Endothelial cell of umbilical vein (primary cell): Measurements from ENCODE around the gene PAX9. TPM values are rescaled to one million over a fixed set of nuclear protein-coding genes. Genes with fewer than 3 reads are reported as not detected.
A peak's percentile ranks its signal among the peaks of the same experiment; 100 is the strongest.

ENCODE experiments used
- BruUV-seq: library from RNA; stranded (reverse); fragments of 400-500 nt; replicated peaks from 2 replicates; lab custom pipeline; 2021; lab: Mats Ljungman, UMichigan
- CTCF ChIA-PET: fragments of 300-600, 350-600 bp; sonication (Branson Sonifier 250); formaldehyde crosslinking; loops from one replicate; lab custom pipeline; 2021; ENCODE audit warnings: antibody characterized with exemption, inconsistent platforms; lab: Charles Lee
- POLR2A ChIA-PET: fragments of 300-600, 350-600 bp; sonication (Branson Sonifier 250); formaldehyde crosslinking; loops from one replicate; lab custom pipeline; 2021; ENCODE audit warnings: antibody characterized with exemption, inconsistent platforms; lab: Charles Lee
- DNase-seq: peaks from one replicate; pipeline ENCODE4 v3.0.0-alpha.2; 2011; ENCODE audit warnings: low read depth, low spot score
- FAIRE-seq: peaks from 2 replicates; lab custom pipeline; 2011; peaks lifted over from hg19 to GRCh38; lab: Jason Lieb, UNC
- H2AFZ ChIP-seq: 2 replicates; pipeline ENCODE4 v1.6.0; 2012; ENCODE audit warnings: low read depth, low read length, control low read depth, inconsistent platforms
- H3K27ac ChIP-seq: 2 replicates; pipeline ENCODE4 v1.5.1; 2011; ENCODE audit warnings: low read depth, mild to moderate bottlenecking, control low read depth, low read length, moderate library complexity; ENCODE audit not compliant: insufficient read depth
- H3K27me3 ChIP-seq, 2 experiments: 2 replicates each; pipeline versions ENCODE4 v1.6.0 to v1.6.1; 2011; ENCODE audit warnings: low read length in 2 of 2, mixed read lengths in 1 of 2; ENCODE audit not compliant: control insufficient read depth in 2 of 2, insufficient read depth in 2 of 2
- H3K36me3 ChIP-seq, 2 experiments: 2 replicates in 1 of 2; 3 replicates in 1 of 2; pipeline ENCODE4 v1.5.1; 2011; ENCODE audit warnings: low read length in 2 of 2, mild to moderate bottlenecking in 1 of 2, moderate library complexity in 1 of 2; ENCODE audit not compliant: control insufficient read depth in 2 of 2, insufficient read depth in 2 of 2; ENCODE audit errors: extremely low read depth in 1 of 2
- H3K4me1 ChIP-seq: 3 replicates; pipeline ENCODE4 v1.5.1; 2011; ENCODE audit warnings: mild to moderate bottlenecking, low read length; ENCODE audit not compliant: control insufficient read depth, insufficient read depth; ENCODE audit errors: extremely low read depth
- H3K4me2 ChIP-seq: 2 replicates; pipeline ENCODE4 v1.6.1; 2011; ENCODE audit warnings: low read length, control low read depth, mixed read lengths; ENCODE audit not compliant: insufficient read depth
- H3K4me3 ChIP-seq, 3 experiments: fragments of 200-600 bp in 1 of 3; sonication (generic), shearing (Covaris generic) in 1 of 3; replicated peaks in 1 of 3; 2 replicates each; pipeline ENCODE4 v1.5.1; 2011 to 2016; ENCODE audit warnings: control low read depth in 3 of 3, low read length in 3 of 3, mild to moderate bottlenecking in 2 of 3, inconsistent platforms in 1 of 3, low read depth in 1 of 3, moderate library complexity in 1 of 3; ENCODE audit not compliant: insufficient read depth in 1 of 3
- H3K79me2 ChIP-seq: 2 replicates; pipeline ENCODE4 v1.6.0; 2012; ENCODE audit warnings: low read length, inconsistent platforms; ENCODE audit not compliant: control insufficient read depth, insufficient read depth
- H3K9ac ChIP-seq: replicated peaks from 2 replicates; pipeline ENCODE3; 2011; ENCODE audit warnings: low read length, control low read depth; ENCODE audit not compliant: insufficient read depth; ENCODE audit errors: extremely low read depth
- H3K9me1 ChIP-seq: replicated peaks from 3 replicates; pipeline ENCODE4 v1.6.0; 2011; ENCODE audit warnings: mild to moderate bottlenecking, low read length; ENCODE audit not compliant: control insufficient read depth, insufficient read depth; ENCODE audit errors: extremely low read depth
- H3K9me3 ChIP-seq: replicated peaks from 2 replicates; pipeline ENCODE4 v1.5.1; 2012; ENCODE audit warnings: low read length, inconsistent platforms; ENCODE audit not compliant: control insufficient read depth, insufficient read depth
- H4K20me1 ChIP-seq: replicated peaks from 2 replicates; pipeline ENCODE3; 2011; ENCODE audit warnings: mild to moderate bottlenecking, low read length; ENCODE audit not compliant: control insufficient read depth, insufficient read depth; ENCODE audit errors: extremely low read depth
- EZH2 ChIP-seq: IDR thresholded peaks from 2 replicates; pipeline ENCODE4 v1.6.1; 2012; ENCODE audit warnings: borderline replicate concordance, low read depth, mild to moderate bottlenecking, moderate library complexity, low read length, inconsistent platforms; ENCODE audit not compliant: severe bottlenecking
- FOS ChIP-seq: IDR thresholded peaks from 2 replicates; pipeline ENCODE4 v1.6.1; 2011; ENCODE audit warnings: mild to moderate bottlenecking, low read length, moderate library complexity, borderline replicate concordance; ENCODE audit not compliant: insufficient read depth
- JUN ChIP-seq: IDR thresholded peaks from 2 replicates; pipeline ENCODE4 v1.6.1; 2011; ENCODE audit warnings: borderline replicate concordance, low read depth; ENCODE audit not compliant: insufficient read length, insufficient read depth
- MYC ChIP-seq: IDR thresholded peaks from one replicate; pipeline ENCODE4 v1.6.1; 2011; ENCODE audit warnings: mild to moderate bottlenecking, low read depth, low read length
- POLR2A ChIP-seq: IDR thresholded peaks from 2 replicates; pipeline ENCODE4 v1.6.1; 2012; ENCODE audit warnings: low read depth, mild to moderate bottlenecking, control low read depth, low read length
- POLR2AphosphoS5 ChIP-seq: IDR thresholded peaks from 2 replicates; pipeline ENCODE4 v1.6.1; 2012; ENCODE audit warnings: low read depth, mild to moderate bottlenecking, control low read depth, low read length, moderate library complexity; ENCODE audit not compliant: insufficient read depth
- dilution Hi-C: fragments of 300-500 bp; cut with MboI; formaldehyde crosslinking; loops from one replicate; pipeline ENCODE4 v1.15.0; 2019; ENCODE audit warnings: low sequenced_read_pairs; ENCODE audit not compliant: extremely low pct_ligation_motif_present
- intact Hi-C: fragments of 100-400 bp; cut with micrococcal nuclease; formaldehyde crosslinking; loops from one replicate; pipeline ENCODE4 v1.10.0; 2022
- polyA plus RNA-seq, 4 experiments: library from polyadenylated mRNA; depleted of rRNA in 3 of 4; stranded (reverse) in 3 of 4; unstranded in 1 of 4; fragments of >200 nt; gene quantifications; 2 replicates each; pipeline versions ENCODE4 v1.2.1 to v1.2.3, GENCODE V29; 2011 to 2012; ENCODE audit warnings: missing spikeins in 1 of 4
- total RNA-seq: library from RNA; stranded (reverse); gene quantifications from 2 replicates; pipeline ENCODE4 v1.2.3, GENCODE V29; 2021

Gene PAX9
- total and polyA plus RNA-seq, 2 donors (not counting 3 experiments of a cell fraction or from before 2014, with no cell fraction given): 0.37 to 0.44 TPM

GRCh38 chr14:36658123-36659009 is 3.3 kb upstream of the PAX9 start:
- dilution Hi-C loops (no loop called here), intact Hi-C loops (loop anchor here (5.0 kb wide), 1 partner anchor 136 kb away; the partner anchor contains the start of gene NKX2-1)
- Histone ChIP-seq H2AFZ (no peak overlapping the region), H3K9me3 (no peaks in the 10 kb centered on the region), H3K4me1 (peaks cover 17% of the 10 kb centered on the region), H4K20me1 (no peaks in the 10 kb centered on the region), H3K27me3 (peaks cover 89 to 98% of the 10 kb centered on the region in 2 experiments), H3K79me2 (no peaks in the 10 kb centered on the region), H3K27ac (no peak overlapping the region), H3K9ac (no peak overlapping the region), H3K4me3 (no peak overlapping the region), H3K9me1 (no peaks in the 10 kb centered on the region), H3K4me2 (no peak overlapping the region), H3K36me3 (no peaks in the 10 kb centered on the region)
- CTCF ChIA-PET: interaction anchor here (1.0 to 1.6 kb wide), 5 partner anchors 10 to 492 kb away, joined by 4 to 6 read pairs (median 4); no protein-coding TSS in a partner anchor
- FAIRE-seq (no peak), DNase-seq (no peak)
- TF ChIP-seq JUN (no peak), POLR2AphosphoS5 (no peak), POLR2A (no peak), EZH2 (peak; percentile 88), MYC (no peak), FOS (no peak)
- POLR2A ChIA-PET: no interaction called here
- BruUV-seq: no TSS peak
